H1 (cell line): Measurements from ENCODE around the gene FBH1. TPM values are rescaled to one million over a fixed set of nuclear protein-coding genes. Genes with fewer than 3 reads are reported as not detected.

ENCODE experiments used
- CTBP2 ChIP-seq: IDR thresholded peaks from 2 replicates; pipeline ENCODE4 v1.7.0; 2011; ENCODE audit warnings: borderline replicate concordance, mild to moderate bottlenecking, moderate library complexity, mixed read lengths, low read length; ENCODE audit not compliant: insufficient read depth, insufficient read length
- EP300 ChIP-seq, 2 experiments: IDR thresholded peaks; 1 replicate in 1 of 2; 2 replicates in 1 of 2; pipeline ENCODE4 v1.6.1; 2011 to 2012; ENCODE audit warnings: low read depth in 2 of 2, low read length in 2 of 2, mild to moderate bottlenecking in 2 of 2, borderline replicate concordance in 1 of 2, inconsistent platforms in 1 of 2, moderate library complexity in 1 of 2
- EZH2 ChIP-seq: fragments of 200-600 bp; sonication (generic); IDR thresholded peaks from 2 replicates; pipeline ENCODE4 v1.7.1; 2012; ENCODE audit warnings: low read depth, mild to moderate bottlenecking, moderate library complexity, low read length, inconsistent platforms; ENCODE audit not compliant: severe bottlenecking
- RAD21 ChIP-seq, 2 experiments: IDR thresholded peaks in 1 of 2; conservative IDR thresholded peaks in 1 of 2; 2 replicates each; pipeline ENCODE4 v1.6.1; 2011; ENCODE audit warnings: low read depth in 2 of 2, low read length in 2 of 2, improper control_type of control experiment in 1 of 2, inconsistent platforms in 1 of 2, mild to moderate bottlenecking in 1 of 2, moderate library complexity in 1 of 2
- polyA plus RNA-seq, 7 experiments: library from polyadenylated mRNA; depleted of rRNA in 3 of 7; stranded (reverse) in 5 of 7; unstranded in 2 of 7; fragments of >200 nt in 5 of 7; fragments of 200-250 nt in 2 of 7; gene quantifications; 1 replicate in 5 of 7; 2 replicates in 1 of 7; 4 replicates in 1 of 7; pipeline versions ENCODE4 v1.2.1 to v1.2.3, GENCODE V29; 2011 to 2013; ENCODE audit warnings: missing spikeins in 2 of 7, mixed read lengths in 2 of 7
- total RNA-seq: library from RNA; stranded (reverse); fragmentation: NEBNext Ultra II Directional; extraction: Animal tissue kit (Norgen Biotek cat#: 25700); gene quantifications from 2 replicates; pipeline ENCODE4 v1.2.1, GENCODE V29; 2021

FBH1 gene
- total and polyA plus RNA-seq, 2 of the 8 experiments (the other 6 are each of a cell fraction or from before 2014, with no cell fraction given) = 31.1 to 51.8 TPM

- TF ChIP-seq RAD21 (IDR thresholded peaks at IDR 0.05 in 1 of 2, conservative IDR thresholded peaks at IDR 0.05 in 1 of 2; ENCODE audit: low read depth in 2 of 2, low read length in 2 of 2) (no peak), EZH2 (no peak), CTBP2 (no peak), EP300 (IDR thresholded peaks at IDR 0.05; ENCODE audit: borderline replicate concordance in 1 of 2, low read depth in 2 of 2, low read length in 2 of 2) (no peak)
These were observed 61.2 kb downstream of the FBH1 start (continued) for GRCh38 chr10:5951167-5951711.
